WERI-Rb-1 (cell line): Measurements from ENCODE around the gene GHRL.

Source experiments
- DNase-seq: peaks from one replicate; pipeline ENCODE4 v3.0.0-alpha.2; 2020
- H3K27ac ChIP-seq: fragments of 250-450 bp; sonication (Bioruptor Pico); 2 replicates; pipeline ENCODE4 v1.5.1; 2020; ENCODE audit warnings: mild to moderate bottlenecking, moderate library complexity
- H3K27me3 ChIP-seq: fragments of 250-450 bp; sonication (Bioruptor Pico); 2 replicates; pipeline ENCODE4 v1.5.1; 2021; ENCODE audit warnings: mild to moderate bottlenecking, low read depth, moderate library complexity; ENCODE audit not compliant: insufficient read depth, severe bottlenecking
- H3K36me3 ChIP-seq: fragments of 250-450 bp; sonication (Bioruptor Pico); 2 replicates; pipeline ENCODE4 v1.5.1; 2020; ENCODE audit warnings: mild to moderate bottlenecking, moderate library complexity
- H3K4me3 ChIP-seq: 2 replicates; pipeline ENCODE4 v1.5.1; 2011; ENCODE audit warnings: low read depth, mild to moderate bottlenecking, control low read depth, low read length
- H3K9me3 ChIP-seq: fragments of 250-450 bp; sonication (Bioruptor Pico); 2 replicates; pipeline ENCODE4 v1.5.1; 2021; ENCODE audit warnings: mild to moderate bottlenecking, moderate library complexity; ENCODE audit not compliant: severe bottlenecking
- CTCF ChIP-seq: IDR thresholded peaks from 2 replicates; pipeline ENCODE4 v1.5.1; 2011; ENCODE audit warnings: low read depth, mild to moderate bottlenecking, control low read depth, inconsistent platforms, low read length

The GHRL gene

GRCh38 chr3:10310578-10310977 lies 17.8 kb upstream of the GHRL start:
- Histone ChIP-seq H3K9me3 (no peaks in the 10 kb centered on the region), H3K27ac (no peak overlapping the region), H3K36me3 (peaks cover 76% of the 10 kb centered on the region), H3K27me3 (no peaks in the 10 kb centered on the region), H3K4me3 (no peak overlapping the region)
- no peak for TF ChIP-seq CTCF
- no peak for DNase-seq

- Histone ChIP-seq H3K4me3 (no peak overlapping the region), H3K27me3 (no peaks in the 10 kb centered on the region), H3K36me3 (peaks cover 79% of the 10 kb centered on the region), H3K27ac (no peak overlapping the region), H3K9me3 (no peaks in the 10 kb centered on the region)
- no peak for TF ChIP-seq CTCF
- DNase-seq = no peak
Observed at GRCh38 chr3:10309736-10310135, 17.0 kb upstream of the GHRL start.

- Histone ChIP-seq H3K9me3 (no peaks in the 10 kb centered on the region), H3K27ac (no peak overlapping the region), H3K27me3 (no peaks in the 10 kb centered on the region), H3K4me3 (no peak overlapping the region), H3K36me3 (peaks cover 79% of the 10 kb centered on the region)
- TF ChIP-seq CTCF = no peak
- DNase-seq = no peak
Observed at GRCh38 chr3:10308678-10309077, 15.9 kb upstream of the GHRL start.

- no peak for TF ChIP-seq CTCF
- H3K27me3 ChIP-seq = no peaks in the 10 kb centered on the region
- no peak for DNase-seq
- H3K27ac ChIP-seq = no peak overlapping the region
- H3K9me3 ChIP-seq = no peaks in the 10 kb centered on the region
- peaks cover 79% of the 10 kb centered on the region for H3K36me3 ChIP-seq
- no peak overlapping the region for H3K4me3 ChIP-seq
Observed at GRCh38 chr3:10306156-10306555, 13.4 kb upstream of the GHRL start.

- no peak for TF ChIP-seq CTCF
- Histone ChIP-seq H3K9me3 (no peaks in the 10 kb centered on the region), H3K4me3 (no peak overlapping the region), H3K36me3 (peaks cover 80% of the 10 kb centered on the region), H3K27ac (0 out of 2 replicates have a peak overlapping the region, but pooled peaks have one; percentile 16), H3K27me3 (no peaks in the 10 kb centered on the region)
- DNase-seq = no peak
Observed at GRCh38 chr3:10305331-10305902, 12.7 kb upstream of the GHRL start.

GRCh38 chr3:10304905-10305304 lies 12.2 kb upstream of the GHRL start:
- TF ChIP-seq CTCF = no peak
- no peak for DNase-seq
- peak overlapping the region; percentile 24; the same call in 1 of the 2 replicates for H3K27ac ChIP-seq
- peaks cover 79% of the 10 kb centered on the region for H3K36me3 ChIP-seq
- H3K4me3 ChIP-seq = no peak overlapping the region
- H3K27me3 ChIP-seq = no peaks in the 10 kb centered on the region
- no peaks in the 10 kb centered on the region for H3K9me3 ChIP-seq
